WI38 (cell line): ENCODE results near the gene HECW1.

ENCODE experiments used
- H3K4me3 ChIP-seq: 2 replicates; pipeline ENCODE4 v1.5.1; 2011; ENCODE audit warnings: low read depth, mild to moderate bottlenecking, control low read depth, low read length
- CTCF ChIP-seq: IDR thresholded peaks from 2 replicates; pipeline ENCODE4 v1.5.1; 2012; ENCODE audit warnings: low read depth, mild to moderate bottlenecking, control low read depth, low read length

HECW1 gene

GRCh38 chr7:43260980-43261878 is 148.8 kb downstream of the HECW1 start:
- H3K4me3 ChIP-seq, result no peak overlapping the region
- peak; percentile 83 for TF ChIP-seq CTCF

- H3K4me3 ChIP-seq, result no peak overlapping the region
- no peak for TF ChIP-seq CTCF
Observed at GRCh38 chr7:43265139-43265538, 152.7 kb downstream of the HECW1 start.

GRCh38 chr7:43273939-43274719 is 161.7 kb downstream of the HECW1 start:
- no peak for TF ChIP-seq CTCF
- no peak overlapping the region for H3K4me3 ChIP-seq

- TF ChIP-seq CTCF, result no peak
- H3K4me3 ChIP-seq, result no peak overlapping the region
Observed at GRCh38 chr7:43274752-43275151, 162.3 kb downstream of the HECW1 start.

GRCh38 chr7:43276547-43276946 is 164.1 kb downstream of the HECW1 start:
- no peak for TF ChIP-seq CTCF
- H3K4me3 ChIP-seq, result no peak overlapping the region

- H3K4me3 ChIP-seq, result no peak overlapping the region
- TF ChIP-seq CTCF, result no peak
Observed at GRCh38 chr7:43278088-43278644, 165.7 kb downstream of the HECW1 start.
